Measurements from ENCODE around the gene ISL2. TPM values are rescaled to one million over a fixed set of nuclear protein-coding genes. Genes with fewer than 3 reads are reported as not detected.
A peak's percentile ranks its signal among the peaks of the same experiment; 100 is the strongest.

The ISL2 gene
- total and polyA plus RNA-seq, 9 of the 15 experiments (the other 6 are each of a cell fraction or from before 2014, with no cell fraction given), result 0.15 to 23.7 (median 4.0) TPM

DNA sequence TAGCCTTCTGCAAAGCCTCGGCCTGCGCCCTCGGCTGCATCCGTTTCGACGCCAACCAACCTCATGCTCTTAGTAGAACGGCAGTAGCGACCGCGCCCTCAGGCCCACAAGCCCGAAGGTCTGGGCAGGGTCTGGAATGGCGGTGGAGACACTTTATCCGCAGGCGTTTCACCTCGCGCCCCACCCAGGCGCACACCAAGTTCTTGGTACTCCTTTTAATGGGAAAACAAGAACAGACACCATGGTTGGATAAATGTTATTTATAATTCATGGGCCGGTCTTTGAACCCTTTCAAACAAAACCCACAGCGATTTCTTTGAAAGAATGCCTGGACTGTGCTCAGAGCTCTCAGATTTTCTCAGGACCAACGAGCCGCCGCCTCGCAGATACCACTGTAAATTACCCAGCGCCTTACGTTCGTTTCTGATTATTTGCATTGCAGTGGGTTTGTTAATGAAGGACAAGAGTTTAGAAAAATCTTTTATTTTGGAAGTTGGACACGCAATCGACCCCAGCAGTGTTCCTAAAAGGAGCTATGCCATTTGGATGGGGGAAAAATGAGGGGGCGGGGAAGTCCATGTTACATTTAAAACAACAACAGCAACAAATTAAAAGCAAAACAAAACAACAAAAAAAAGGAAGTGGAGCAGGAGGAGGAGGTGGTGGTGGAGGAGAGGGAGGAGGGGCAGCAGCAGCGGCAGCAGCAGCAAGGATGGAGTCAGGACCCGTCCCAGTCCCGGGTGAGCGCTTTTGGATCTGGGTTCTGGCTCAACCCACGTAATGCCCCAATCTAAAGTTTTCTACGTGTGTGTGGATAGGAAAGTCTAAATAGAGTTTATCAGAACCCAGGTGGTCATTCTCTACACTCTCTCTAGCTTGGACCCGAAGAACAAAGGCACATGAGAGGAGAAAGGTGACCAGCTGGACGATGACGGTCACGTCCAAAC is 993 bp upstream of the ISL2 start (continued):
- TF ChIP-seq, protein P1, sequence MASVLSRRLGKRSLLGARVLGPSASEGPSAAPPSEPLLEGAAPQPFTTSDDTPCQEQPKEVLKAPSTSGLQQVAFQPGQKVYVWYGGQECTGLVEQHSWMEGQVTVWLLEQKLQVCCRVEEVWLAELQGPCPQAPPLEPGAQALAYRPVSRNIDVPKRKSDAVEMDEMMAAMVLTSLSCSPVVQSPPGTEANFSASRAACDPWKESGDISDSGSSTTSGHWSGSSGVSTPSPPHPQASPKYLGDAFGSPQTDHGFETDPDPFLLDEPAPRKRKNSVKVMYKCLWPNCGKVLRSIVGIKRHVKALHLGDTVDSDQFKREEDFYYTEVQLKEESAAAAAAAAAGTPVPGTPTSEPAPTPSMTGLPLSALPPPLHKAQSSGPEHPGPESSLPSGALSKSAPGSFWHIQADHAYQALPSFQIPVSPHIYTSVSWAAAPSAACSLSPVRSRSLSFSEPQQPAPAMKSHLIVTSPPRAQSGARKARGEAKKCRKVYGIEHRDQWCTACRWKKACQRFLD (CRISPR knock-in tag; IDR thresholded peaks at IDR 0.05), result peak; percentile 73; the same call in 1 of the 2 replicates
- no peak for TF ChIP-seq SRF (CRISPR knock-in tag; IDR thresholded peaks at IDR 0.05)
- TF ChIP-seq, protein P2, sequence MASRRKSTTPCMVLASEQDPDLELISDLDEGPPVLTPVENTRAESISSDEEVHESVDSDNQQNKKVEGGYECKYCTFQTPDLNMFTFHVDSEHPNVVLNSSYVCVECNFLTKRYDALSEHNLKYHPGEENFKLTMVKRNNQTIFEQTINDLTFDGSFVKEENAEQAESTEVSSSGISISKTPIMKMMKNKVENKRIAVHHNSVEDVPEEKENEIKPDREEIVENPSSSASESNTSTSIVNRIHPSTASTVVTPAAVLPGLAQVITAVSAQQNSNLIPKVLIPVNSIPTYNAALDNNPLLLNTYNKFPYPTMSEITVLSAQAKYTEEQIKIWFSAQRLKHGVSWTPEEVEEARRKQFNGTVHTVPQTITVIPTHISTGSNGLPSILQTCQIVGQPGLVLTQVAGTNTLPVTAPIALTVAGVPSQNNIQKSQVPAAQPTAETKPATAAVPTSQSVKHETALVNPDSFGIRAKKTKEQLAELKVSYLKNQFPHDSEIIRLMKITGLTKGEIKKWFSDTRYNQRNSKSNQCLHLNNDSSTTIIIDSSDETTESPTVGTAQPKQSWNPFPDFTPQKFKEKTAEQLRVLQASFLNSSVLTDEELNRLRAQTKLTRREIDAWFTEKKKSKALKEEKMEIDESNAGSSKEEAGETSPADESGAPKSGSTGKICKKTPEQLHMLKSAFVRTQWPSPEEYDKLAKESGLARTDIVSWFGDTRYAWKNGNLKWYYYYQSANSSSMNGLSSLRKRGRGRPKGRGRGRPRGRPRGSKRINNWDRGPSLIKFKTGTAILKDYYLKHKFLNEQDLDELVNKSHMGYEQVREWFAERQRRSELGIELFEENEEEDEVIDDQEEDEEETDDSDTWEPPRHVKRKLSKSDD (conservative IDR thresholded peaks at IDR 0.05; ENCODE audit: low read length), result no peak
- TF ChIP-seq ZSCAN29 (IDR thresholded peaks at IDR 0.05), result no peak
- TF ChIP-seq ZNF184 (CRISPR knock-in tag; IDR thresholded peaks at IDR 0.05), result no peak
- TF ChIP-seq ZBTB8A (IDR thresholded peaks at IDR 0.05; ENCODE audit: partially characterized antibody), result no peak
- no peak for TF ChIP-seq TEAD1 (CRISPR knock-in tag; IDR thresholded peaks at IDR 0.05)
- no peak for TF ChIP-seq JUND (IDR thresholded peaks at IDR 0.05; ENCODE audit: borderline replicate concordance, low read depth, low read length)
- TF ChIP-seq JUND (tag; IDR thresholded peaks at IDR 0.05; ENCODE audit: borderline replicate concordance, low read depth, low read length), result no peak
- no peak for TF ChIP-seq ZNF589 (CRISPR knock-in tag; IDR thresholded peaks at IDR 0.05; ENCODE audit: low read depth)
- TF ChIP-seq ZNF316 (IDR thresholded peaks at IDR 0.05), result no peak
- TF ChIP-seq, protein P3, sequence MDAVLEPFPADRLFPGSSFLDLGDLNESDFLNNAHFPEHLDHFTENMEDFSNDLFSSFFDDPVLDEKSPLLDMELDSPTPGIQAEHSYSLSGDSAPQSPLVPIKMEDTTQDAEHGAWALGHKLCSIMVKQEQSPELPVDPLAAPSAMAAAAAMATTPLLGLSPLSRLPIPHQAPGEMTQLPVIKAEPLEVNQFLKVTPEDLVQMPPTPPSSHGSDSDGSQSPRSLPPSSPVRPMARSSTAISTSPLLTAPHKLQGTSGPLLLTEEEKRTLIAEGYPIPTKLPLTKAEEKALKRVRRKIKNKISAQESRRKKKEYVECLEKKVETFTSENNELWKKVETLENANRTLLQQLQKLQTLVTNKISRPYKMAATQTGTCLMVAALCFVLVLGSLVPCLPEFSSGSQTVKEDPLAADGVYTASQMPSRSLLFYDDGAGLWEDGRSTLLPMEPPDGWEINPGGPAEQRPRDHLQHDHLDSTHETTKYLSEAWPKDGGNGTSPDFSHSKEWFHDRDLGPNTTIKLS (IDR thresholded peaks at IDR 0.05; ENCODE audit: borderline replicate concordance, low read depth), result no peak
- TF ChIP-seq ELF2 (CRISPR knock-in tag; IDR thresholded peaks at IDR 0.05), result no peak
- peak; percentile 83 for TF ChIP-seq SMARCE1 (IDR thresholded peaks at IDR 0.05)
- TF ChIP-seq OTX1 (CRISPR knock-in tag; IDR thresholded peaks at IDR 0.05), result no peak
- no peak for TF ChIP-seq HDGF (IDR thresholded peaks at IDR 0.05)
- TF ChIP-seq TARDBP (IDR thresholded peaks at IDR 0.05), result no peak
- TF ChIP-seq ZNF785 (CRISPR knock-in tag; IDR thresholded peaks at IDR 0.05), result no peak
- peak; percentile 62; the same call in 1 of the 2 replicates for TF ChIP-seq EHMT2 (IDR thresholded peaks at IDR 0.05)
- TF ChIP-seq, protein P4, sequence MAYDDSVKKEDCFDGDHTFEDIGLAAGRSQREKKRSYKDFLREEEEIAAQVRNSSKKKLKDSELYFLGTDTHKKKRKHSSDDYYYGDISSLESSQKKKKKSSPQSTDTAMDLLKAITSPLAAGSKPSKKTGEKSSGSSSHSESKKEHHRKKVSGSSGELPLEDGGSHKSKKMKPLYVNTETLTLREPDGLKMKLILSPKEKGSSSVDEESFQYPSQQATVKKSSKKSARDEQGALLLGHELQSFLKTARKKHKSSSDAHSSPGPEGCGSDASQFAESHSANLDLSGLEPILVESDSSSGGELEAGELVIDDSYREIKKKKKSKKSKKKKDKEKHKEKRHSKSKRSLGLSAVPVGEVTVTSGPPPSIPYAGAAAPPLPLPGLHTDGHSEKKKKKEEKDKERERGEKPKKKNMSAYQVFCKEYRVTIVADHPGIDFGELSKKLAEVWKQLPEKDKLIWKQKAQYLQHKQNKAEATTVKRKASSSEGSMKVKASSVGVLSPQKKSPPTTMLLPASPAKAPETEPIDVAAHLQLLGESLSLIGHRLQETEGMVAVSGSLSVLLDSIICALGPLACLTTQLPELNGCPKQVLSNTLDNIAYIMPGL (CRISPR knock-in tag; IDR thresholded peaks at IDR 0.05), result no peak
